ENCODE measurements around the gene ASB16. TPM values are rescaled to one million over a fixed set of nuclear protein-coding genes. Genes with fewer than 3 reads are reported as not detected.
"Not testable (repeated sequence)": the region's sequence is repeated elsewhere in the genome, so short reads cannot be mapped to it uniquely, and the experiment has no call there.

ASB16 gene
- polyA plus RNA-seq, 5 donors: 2.7 to 3.6 (median 2.7) TPM

- DNase-seq: no peak
Measured at GRCh38 chr17:44146375-44147346, 23.8 kb upstream of the ASB16 start.

DNA sequence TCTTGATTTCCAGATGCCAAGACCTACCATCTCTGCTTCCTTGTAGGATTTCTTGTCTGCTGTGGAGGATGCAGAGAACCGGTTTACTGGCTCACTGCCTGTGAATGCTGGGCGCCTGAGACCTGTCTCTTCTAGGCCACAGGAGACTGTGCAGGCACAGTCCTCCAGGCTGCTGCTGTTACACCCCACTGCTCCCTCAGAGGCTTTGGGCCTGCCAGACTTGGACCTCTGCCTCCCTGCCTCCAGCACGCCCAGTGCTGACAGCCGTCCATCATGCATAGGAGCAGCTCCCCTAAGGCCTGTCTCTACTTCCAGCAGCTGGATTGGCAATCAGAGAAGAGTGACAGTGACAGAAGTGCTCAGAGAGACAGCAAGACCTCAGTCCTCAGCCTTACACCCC is 22.7 kb upstream of the ASB16 start:
- no peak for DNase-seq

DNA sequence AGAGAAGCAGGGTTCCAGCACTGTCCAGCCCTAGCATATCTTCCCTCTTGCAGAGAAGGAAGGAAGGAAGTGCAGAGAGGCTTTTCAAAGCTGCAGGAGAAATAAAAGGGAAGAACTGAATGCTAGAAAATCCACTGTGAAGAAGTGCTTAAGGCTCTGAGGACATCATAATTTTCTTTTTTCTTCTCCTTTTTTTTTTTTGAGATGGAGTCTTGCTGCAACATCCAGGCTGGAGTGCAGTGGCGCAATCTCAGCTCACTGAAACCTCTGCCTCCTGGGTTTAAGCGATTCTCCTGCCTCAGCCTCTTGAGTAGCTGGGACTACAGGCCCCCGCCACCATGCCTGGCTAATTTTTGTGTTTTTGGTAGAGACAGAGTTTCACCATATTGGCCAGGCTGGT is 21.4 kb upstream of the ASB16 start:
- not testable (repeated sequence) for DNase-seq

- no peak for DNase-seq
Measured at GRCh38 chr17:44149750-44150329, 20.7 kb upstream of the ASB16 start.

DNA sequence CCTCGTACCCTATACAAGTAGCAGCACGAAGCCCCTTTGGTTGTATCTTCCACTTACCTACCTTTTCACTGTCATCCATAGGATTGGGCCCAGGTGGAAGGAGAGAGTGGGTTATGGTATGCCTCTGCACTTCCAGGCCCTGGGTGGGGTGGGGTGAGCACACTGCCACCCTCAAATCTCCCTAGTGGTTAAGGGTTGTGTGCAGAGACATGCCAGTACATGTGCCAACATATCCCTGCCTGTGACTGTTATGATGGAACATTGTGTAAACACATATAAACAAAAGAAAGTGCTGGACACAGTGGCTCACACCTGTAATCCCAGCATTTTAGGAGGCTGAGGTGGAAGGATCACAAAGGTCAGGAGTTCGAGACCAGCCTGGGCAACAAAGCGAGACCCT is 17.6 kb upstream of the ASB16 start:
- DNase-seq: no peak

DNA sequence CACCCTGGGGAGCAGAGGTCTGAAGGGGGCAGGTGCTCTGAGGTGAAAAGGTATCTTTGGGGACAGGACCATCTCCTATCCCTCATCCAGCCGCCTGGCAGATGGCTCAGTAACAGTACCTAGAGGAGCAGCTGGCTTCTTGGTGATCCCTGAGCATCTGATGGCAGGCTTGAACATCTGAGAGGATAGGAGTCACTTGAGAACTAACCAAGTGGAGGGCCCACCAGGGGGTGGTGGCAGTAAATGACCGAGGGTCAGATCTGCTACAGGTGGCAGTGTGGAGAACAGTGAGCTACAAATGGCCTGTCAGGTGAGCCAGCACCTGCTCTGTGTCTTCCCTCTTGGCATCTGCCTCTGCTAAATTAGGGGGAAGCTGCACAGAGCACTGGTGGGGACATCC is 15.0 kb upstream of the ASB16 start:
- no peak for DNase-seq

DNA sequence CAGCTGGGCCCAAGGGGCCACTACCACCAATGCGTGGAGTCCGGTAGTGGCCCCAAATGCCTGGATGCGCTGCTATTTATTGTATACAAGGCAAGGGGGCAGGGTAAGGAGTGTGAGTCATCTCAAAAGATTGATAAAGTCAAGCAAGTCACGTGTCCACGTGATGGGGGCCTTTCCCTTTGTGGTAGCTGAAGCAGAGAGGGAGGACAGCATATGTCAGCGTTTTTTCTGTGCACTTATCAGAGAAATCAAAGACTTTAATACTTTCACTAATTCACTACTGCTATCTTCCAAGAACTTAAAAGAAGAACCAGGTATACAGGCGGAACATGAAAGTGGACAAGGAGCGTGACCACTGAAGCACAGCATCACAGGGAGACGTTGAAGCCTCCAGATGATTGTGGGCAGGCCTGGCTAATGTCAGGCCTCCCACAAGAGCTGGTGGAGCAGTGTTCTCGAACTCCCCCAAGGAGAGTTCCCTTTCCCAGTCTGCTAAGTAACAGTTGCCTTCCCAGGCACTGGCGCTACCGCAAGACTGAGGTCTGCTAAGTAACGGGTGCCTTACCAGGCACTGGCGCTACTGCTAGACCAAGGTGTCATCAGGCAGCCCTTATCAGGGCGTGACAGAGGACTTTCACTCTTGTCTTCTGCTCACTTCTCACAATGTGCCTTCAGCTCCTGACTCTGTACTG is 10.8 kb upstream of the ASB16 start:
- no peak for DNase-seq

DNA sequence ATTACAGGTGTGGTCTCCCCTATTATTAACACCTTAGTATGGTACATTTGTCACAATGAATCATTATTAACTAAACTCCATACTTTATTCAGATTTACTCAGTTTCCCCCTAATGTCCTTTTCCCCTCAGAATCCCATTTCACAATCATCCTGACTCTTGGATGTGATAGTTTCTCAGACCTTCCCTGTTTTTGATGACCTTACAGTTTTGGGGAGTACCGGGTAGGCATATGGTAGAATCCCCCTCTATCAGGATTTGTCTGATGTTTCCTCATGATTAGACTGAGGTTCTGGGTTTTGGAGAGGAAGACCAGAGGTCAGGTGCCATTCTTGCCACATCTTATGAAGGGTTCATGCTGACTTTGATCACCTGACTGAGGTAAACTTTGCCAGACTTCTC is 6.0 kb upstream of the ASB16 start:
- no peak for DNase-seq

DNA sequence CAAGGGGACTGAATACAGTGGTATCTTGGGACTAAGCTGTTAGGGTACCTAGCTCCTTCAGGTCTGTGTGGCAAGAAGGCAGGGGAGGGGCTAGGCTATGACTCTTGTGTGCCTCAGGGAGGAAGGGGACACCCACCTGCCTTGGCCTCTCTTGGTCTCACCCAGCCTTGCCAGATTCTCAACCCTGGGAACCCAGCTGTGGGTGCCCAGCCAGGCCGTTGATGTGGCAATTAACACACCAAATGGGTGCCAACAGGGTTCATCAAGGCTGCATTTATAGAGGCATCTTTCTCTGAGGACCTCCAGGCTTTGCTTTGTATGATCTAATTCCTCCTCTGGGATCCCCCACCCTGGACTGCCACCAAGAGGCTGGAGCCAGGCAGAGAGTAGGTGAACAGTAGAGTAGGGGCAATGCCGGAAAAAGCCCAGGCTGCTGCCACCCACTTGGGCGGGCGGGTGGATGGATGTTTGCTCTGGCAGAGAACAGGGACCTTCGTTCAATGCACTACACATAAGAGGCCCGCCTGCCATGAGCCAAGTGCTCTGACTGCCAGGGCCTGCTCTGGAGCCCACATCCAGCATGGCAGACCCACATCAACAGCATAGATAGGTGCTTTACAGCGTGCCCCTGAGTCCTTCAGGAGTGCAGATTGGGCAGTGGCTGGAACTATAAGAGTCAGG is 3.2 kb upstream of the ASB16 start:
- no peak for DNase-seq

- DNase-seq: no peak
Measured at GRCh38 chr17:44170135-44170498, 387 bp upstream of the ASB16 start.

DNA sequence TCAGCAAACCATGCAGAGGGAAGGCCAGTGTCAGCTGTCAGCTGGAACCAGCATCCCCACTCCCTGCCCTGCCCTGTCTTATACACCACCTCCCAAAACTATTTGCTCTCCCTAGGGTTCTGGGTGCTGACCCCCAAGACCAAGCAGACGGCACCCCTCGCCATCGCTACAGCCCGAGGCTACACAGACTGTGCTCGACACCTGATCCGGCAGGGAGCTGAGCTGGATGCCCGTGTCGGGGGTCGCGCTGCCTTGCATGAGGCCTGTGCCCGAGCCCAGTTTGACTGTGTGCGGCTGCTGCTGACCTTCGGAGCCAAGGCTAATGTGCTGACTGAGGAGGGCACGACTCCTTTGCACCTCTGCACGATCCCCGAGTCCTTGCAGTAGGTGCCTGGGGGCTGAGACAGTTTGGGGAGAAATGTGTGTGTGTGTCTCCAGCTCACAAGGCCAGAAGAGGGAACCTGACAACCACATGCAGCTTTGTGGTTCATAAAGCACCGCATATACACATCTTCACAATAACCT is 1.5 kb downstream of the ASB16 start:
- no peak for DNase-seq

DNA sequence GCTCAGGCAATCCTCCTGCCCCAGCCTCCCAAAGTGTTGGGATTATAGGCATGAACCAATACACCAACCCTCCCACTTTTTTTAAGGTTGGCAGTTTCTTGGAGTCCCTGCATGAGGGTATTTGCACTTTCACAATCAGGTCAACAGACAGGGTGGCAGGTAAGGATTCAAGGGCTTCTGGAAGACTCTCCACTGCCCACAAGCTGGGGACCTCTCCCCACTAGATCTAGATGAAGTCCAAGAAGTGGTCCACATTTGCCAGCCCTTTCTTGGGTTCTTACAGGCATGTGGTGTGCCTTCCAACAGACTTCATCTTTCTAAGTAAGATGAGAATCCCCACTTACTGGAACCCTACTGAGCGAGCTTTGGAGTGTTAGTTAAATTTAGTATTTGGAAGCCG is 3.9 kb downstream of the ASB16 start:
- DNase-seq: no peak

- no peak for DNase-seq
Measured at GRCh38 chr17:44176257-44176656, 5.8 kb downstream of the ASB16 start.

GRCh38 chr17:44176671-44177501 is 6.4 kb downstream of the ASB16 start:
- DNase-seq: no peak

DNA sequence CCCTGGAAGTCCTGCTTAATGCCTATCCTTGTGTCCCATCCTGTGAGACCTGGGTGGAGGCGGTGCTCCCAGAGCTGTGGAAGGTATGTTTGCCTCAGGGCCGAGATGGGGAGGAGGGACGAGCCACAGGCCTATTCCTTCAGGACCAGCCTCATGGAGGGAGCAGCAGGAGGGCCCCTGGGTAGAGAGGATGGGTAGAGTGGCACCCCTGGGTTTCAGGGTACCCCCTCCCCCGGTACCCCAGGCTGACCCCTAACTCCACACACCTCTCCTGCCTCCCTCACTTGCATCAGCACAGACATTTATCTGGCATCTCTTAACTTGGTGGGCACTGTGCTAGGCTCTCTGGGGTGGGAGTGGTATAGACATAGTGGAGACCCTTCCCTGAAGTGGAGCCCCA is 7.1 kb downstream of the ASB16 start:
- DNase-seq: no peak

- no peak for DNase-seq
Measured at GRCh38 chr17:44178133-44178532, 7.6 kb downstream of the ASB16 start.

DNA sequence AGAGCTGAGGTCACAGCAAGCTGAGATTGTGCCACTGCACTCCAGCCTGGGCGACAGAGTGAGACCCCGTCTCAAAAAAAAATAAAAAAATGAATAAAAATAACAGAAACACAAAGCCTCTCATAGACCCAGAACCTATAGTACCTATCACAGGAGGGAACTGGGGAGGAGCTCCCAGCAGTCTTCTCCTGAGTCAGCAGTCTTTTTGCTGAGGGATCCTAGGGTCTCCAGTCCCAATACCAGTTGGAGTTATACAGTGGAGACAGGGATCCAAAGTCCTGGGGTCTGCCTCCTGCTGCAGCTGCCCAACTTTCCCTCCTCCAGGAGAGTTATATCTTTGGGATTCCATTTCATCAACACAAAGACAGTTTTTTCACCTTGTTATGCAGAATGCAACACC is 12.5 kb downstream of the ASB16 start:
- no peak for DNase-seq

GRCh38 chr17:44184212-44184810 is 13.8 kb downstream of the ASB16 start:
- DNase-seq: no peak

GRCh38 chr17:44186307-44187130 is 16.0 kb downstream of the ASB16 start, which contains the start of gene TMUB2:
TSS of gene TMUB2 (plus strand) at chr17:44186972. CDS start at chr17:44187709, 737 bp downstream.
- DNase-seq: peak; percentile 99

Measured in right lung (tissue), 5 donors.